Liver (tissue), 9 donors: Measurements from ENCODE around the gene NECTIN4. TPM values are rescaled to one million over a fixed set of nuclear protein-coding genes. Genes with fewer than 3 reads are reported as not detected.

Experiments used
- DNase-seq: peaks from one replicate; pipeline ENCODE4 v3.0.0-alpha.2; 2017; ENCODE audit warnings: low spot score
- H3K27ac ChIP-seq, 2 donors: one replicate each; pipeline ENCODE4 v1.7.0; 2013; ENCODE audit warnings: inconsistent platforms in 2 of 2, low read length in 2 of 2, control low read depth in 1 of 2, low read depth in 1 of 2, mild to moderate bottlenecking in 1 of 2
- H3K27me3 ChIP-seq, 4 donors: one replicate each; pipeline versions ENCODE4 v1.6.1 to v1.7.0; 2013; ENCODE audit warnings: low read length in 3 of 4, inconsistent platforms in 1 of 4, mild to moderate bottlenecking in 1 of 4, moderate library complexity in 1 of 4; ENCODE audit not compliant: control insufficient read depth in 4 of 4, insufficient read depth in 4 of 4
- H3K36me3 ChIP-seq, 4 donors: one replicate each; pipeline versions ENCODE4 v1.6.1 to v1.7.0; 2013; ENCODE audit warnings: low read length in 3 of 4, mild to moderate bottlenecking in 3 of 4, low read depth in 1 of 4, moderate library complexity in 1 of 4; ENCODE audit not compliant: control insufficient read depth in 4 of 4, insufficient read depth in 3 of 4
- H3K4me1 ChIP-seq, 4 donors: one replicate each; pipeline versions ENCODE4 v1.6.1 to v1.7.0; 2013; ENCODE audit warnings: low read length in 3 of 4, mild to moderate bottlenecking in 3 of 4, moderate library complexity in 1 of 4; ENCODE audit not compliant: control insufficient read depth in 4 of 4, insufficient read depth in 4 of 4
- H3K4me3 ChIP-seq, 3 donors: one replicate each; pipeline versions ENCODE4 v1.6.1 to v1.7.0; 2013; ENCODE audit warnings: low read length in 3 of 3, control low read depth in 1 of 3, low read depth in 1 of 3, mild to moderate bottlenecking in 1 of 3
- H3K9ac ChIP-seq, 2 donors: one replicate each; pipeline ENCODE4 v1.7.0; 2013; ENCODE audit warnings: low read length in 2 of 2, mild to moderate bottlenecking in 2 of 2, moderate library complexity in 2 of 2, control low read depth in 1 of 2, low read depth in 1 of 2
- H3K9me3 ChIP-seq, 4 donors: one replicate each; pipeline versions ENCODE4 v1.6.1 to v1.7.0; 2013; ENCODE audit warnings: low read length in 3 of 4; ENCODE audit not compliant: control insufficient read depth in 4 of 4
- ATF3 ChIP-seq: IDR thresholded peaks from 2 replicates; pipeline ENCODE4 v1.6.1; 2016; ENCODE audit warnings: antibody characterized with exemption
- EGR1 ChIP-seq, 2 donors: IDR thresholded peaks; 2 replicates each; pipeline ENCODE4 v1.6.1; 2016 to 2018; ENCODE audit warnings: antibody characterized with exemption in 2 of 2, low read depth in 2 of 2
- FOXA1 ChIP-seq: IDR thresholded peaks from 2 replicates; pipeline ENCODE4 v1.6.1; 2016; ENCODE audit warnings: antibody characterized with exemption
- FOXA2 ChIP-seq: IDR thresholded peaks from 2 replicates; pipeline ENCODE4 v1.6.1; 2016; ENCODE audit warnings: antibody characterized with exemption
- GABPA ChIP-seq, 2 donors: IDR thresholded peaks in 1 of 2; conservative IDR thresholded peaks in 1 of 2; 2 replicates each; pipeline ENCODE4 v1.6.1; 2016; ENCODE audit warnings: antibody characterized with exemption in 2 of 2, mild to moderate bottlenecking in 1 of 2, moderate library complexity in 1 of 2
- HNF4A ChIP-seq, 2 donors: conservative IDR thresholded peaks; 2 replicates each; pipeline ENCODE4 v1.6.1; 2016; ENCODE audit warnings: antibody characterized with exemption in 2 of 2, mild to moderate bottlenecking in 2 of 2
- HNF4G ChIP-seq: IDR thresholded peaks from 2 replicates; pipeline ENCODE4 v1.6.1; 2016; ENCODE audit warnings: antibody characterized with exemption
- JUND ChIP-seq, 2 donors: IDR thresholded peaks; 2 replicates each; pipeline ENCODE4 v1.6.1; 2016; ENCODE audit warnings: antibody characterized with exemption in 2 of 2
- MAX ChIP-seq: IDR thresholded peaks from 2 replicates; pipeline ENCODE4 v1.6.1; 2016; ENCODE audit warnings: antibody characterized with exemption
- NR2F2 ChIP-seq: IDR thresholded peaks from 2 replicates; pipeline ENCODE4 v1.6.1; 2016; ENCODE audit warnings: antibody characterized with exemption
- RAD21 ChIP-seq, 2 donors: IDR thresholded peaks; 2 replicates each; pipeline ENCODE4 v1.6.1; 2016; ENCODE audit warnings: antibody characterized with exemption in 2 of 2, mild to moderate bottlenecking in 2 of 2
- REST ChIP-seq: IDR thresholded peaks from 2 replicates; pipeline ENCODE4 v1.6.1; 2016; ENCODE audit warnings: antibody characterized with exemption, mild to moderate bottlenecking
- RXRA ChIP-seq, 2 donors: IDR thresholded peaks; 2 replicates each; pipeline ENCODE4 v1.6.1; 2017 to 2018; ENCODE audit warnings: antibody characterized with exemption in 2 of 2, mild to moderate bottlenecking in 1 of 2
- SP1 ChIP-seq: IDR thresholded peaks from 2 replicates; pipeline ENCODE4 v1.6.1; 2018; ENCODE audit warnings: antibody characterized with exemption, mild to moderate bottlenecking
- TAF1 ChIP-seq: conservative IDR thresholded peaks from 2 replicates; pipeline ENCODE4 v1.6.1; 2016; ENCODE audit warnings: antibody characterized with exemption, mild to moderate bottlenecking
- YY1 ChIP-seq: IDR thresholded peaks from 2 replicates; pipeline ENCODE4 v1.6.1; 2016; ENCODE audit warnings: antibody characterized with exemption, mild to moderate bottlenecking
- ZBTB33 ChIP-seq: IDR thresholded peaks from 2 replicates; pipeline ENCODE4 v1.6.1; 2016; ENCODE audit warnings: antibody characterized with exemption
- WGBS: extraction: QIAGEN DNeasy Blood & Tissue Kit; methylation state at CpG from one replicate; pipeline ENCODE4 v1.1.7; 2013; 5-methylcytosine and 5-hydroxymethylcytosine counted together
- polyA plus RNA-seq, 2 donors: library from polyadenylated mRNA; stranded (reverse) in 1 of 2; unstranded in 1 of 2; fragments of 200-250 nt in 1 of 2; fragments of >200 nt in 1 of 2; fragmentation: Nextera tagmentation in 1 of 2; extraction: Ambion mirVana in 1 of 2; gene quantifications; one replicate each; pipeline versions ENCODE4 v1.2.1 to v1.2.3, GENCODE V29; 2013 to 2015
- total RNA-seq, 2 donors: library from RNA; depleted of rRNA; stranded (reverse); fragments of >200 nt; gene quantifications; one replicate each; pipeline ENCODE4 v1.2.3, GENCODE V29; 2014
- donor health status: healthy.
- donor health status: healthy.
- donor health status: healthy.
- donor health status: healthy.
- donor health status: healthy.

NECTIN4 gene
- total and polyA plus RNA-seq, 4 donors, result 0.01 TPM; not detected in 3

- no peak for DNase-seq
- Histone ChIP-seq H3K4me3 (no peak overlapping the region), H3K9ac (no peak overlapping the region), H3K9me3 (peaks cover 0 to 7% (median 2%) of the 10 kb centered on the region in 4 donors), H3K27me3 (no peaks in the 10 kb centered on the region), H3K36me3 (peaks cover 0 to 5% (median 0%) of the 10 kb centered on the region in 4 donors), H3K27ac (no peak overlapping the region), H3K4me1 (no peaks in the 10 kb centered on the region)
- WGBS, result 88% methylated on average over 3 of the region's 3 CpGs
- TF ChIP-seq NR2F2, result no peak
- no peak for TF ChIP-seq RAD21 (IDR thresholded peaks at IDR 0.05)
These were observed 36.5 kb downstream of the NECTIN4 start for GRCh38 chr1:161052899-161053298.

GRCh38 chr1:161051219-161051618 lies 38.1 kb downstream of the NECTIN4 start:
- H3K4me1 ChIP-seq, result peaks cover 0 to 10% (median 2%) of the 10 kb centered on the region in 4 donors
- peaks cover 0 to 5% (median 0%) of the 10 kb centered on the region in 4 donors for H3K36me3 ChIP-seq
- H3K9ac ChIP-seq, result no peak overlapping the region
- no peaks in the 10 kb centered on the region for H3K27me3 ChIP-seq
- TF ChIP-seq RAD21 (IDR thresholded peaks at IDR 0.05), result no peak
- TF ChIP-seq HNF4A (conservative IDR thresholded peaks at IDR 0.05), result no peak
- no peak for TF ChIP-seq RXRA (IDR thresholded peaks at IDR 0.05)
- no peak for TF ChIP-seq TAF1
- no peak for TF ChIP-seq SP1
- TF ChIP-seq JUND (IDR thresholded peaks at IDR 0.05), result no peak
- no peak for TF ChIP-seq YY1
- TF ChIP-seq FOXA2, result no peak
- no peak for TF ChIP-seq NR2F2
- TF ChIP-seq REST, result no peak
- no peak for TF ChIP-seq ATF3
- no peak for TF ChIP-seq GABPA (IDR thresholded peaks at IDR 0.05 in 1 of 2, conservative IDR thresholded peaks at IDR 0.05 in 1 of 2)
- TF ChIP-seq HNF4G, result no peak
- TF ChIP-seq EGR1 (IDR thresholded peaks at IDR 0.05; ENCODE audit: low read depth in 2 of 2), result no peak
- no peak for TF ChIP-seq FOXA1
- no peak for TF ChIP-seq ZBTB33
- TF ChIP-seq MAX, result no peak
- 94% methylated on average over 10 of the region's 10 CpGs for WGBS
- peaks cover 0 to 7% (median 2%) of the 10 kb centered on the region in 4 donors for H3K9me3 ChIP-seq
- no peak overlapping the region for H3K4me3 ChIP-seq
- no peak overlapping the region for H3K27ac ChIP-seq
- no peak for DNase-seq
